ENCODE results near the gene ABLIM2. TPM values are rescaled to one million over a fixed set of nuclear protein-coding genes. Genes with fewer than 3 reads are reported as not detected.

The ABLIM2 gene
- total RNA-seq, 1 experiment from 2014 or later = 6.1 TPM

DNA sequence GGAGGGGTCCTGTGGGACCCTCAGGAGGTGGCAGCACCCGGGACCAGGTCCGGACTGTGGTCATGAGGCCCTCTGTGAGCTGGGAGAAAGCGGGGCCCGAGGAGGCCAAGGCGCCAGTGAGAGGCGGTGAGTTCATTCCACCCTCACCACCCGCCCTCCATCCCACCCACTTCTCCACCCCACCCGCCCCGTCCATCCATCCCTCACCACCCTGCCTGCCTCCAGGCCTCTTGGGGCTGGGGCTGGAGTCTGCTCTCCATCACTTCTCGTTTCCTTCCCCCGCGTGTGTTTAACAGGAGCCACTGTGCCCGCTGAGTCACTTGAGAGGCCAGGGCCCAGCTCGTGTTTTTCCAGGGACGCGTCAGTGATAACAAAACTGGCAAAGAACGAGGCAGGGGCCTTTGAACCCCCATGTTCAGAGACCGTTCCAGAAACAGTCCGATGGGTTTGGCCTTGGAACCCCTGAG is 46.7 kb upstream of the ABLIM2 start:
- Histone ChIP-seq H3K27ac (ENCODE audit: low read depth, low read length) (no peak overlapping the region), H3K4me3 (replicated peaks in 1 of 2; ENCODE audit: low read depth in 1 of 2, low read length in 2 of 2) (no peak overlapping the region), H3K4me1 (ENCODE audit: control insufficient read depth in 1 of 2, insufficient read depth in 2 of 2, low read length in 2 of 2) (peaks cover 4 to 15% of the 10 kb centered on the region in 2 experiments; a peak in 3 of 4 replicates), H3K4me2 (ENCODE audit: low read length) (no peak overlapping the region), H4K20me1 (ENCODE audit: insufficient read depth) (no peaks in the 10 kb centered on the region), H3K9ac (ENCODE audit: low read length) (no peak overlapping the region), H3K79me2 (ENCODE audit: insufficient read depth, low read length) (no peaks in the 10 kb centered on the region), H3K36me3 (ENCODE audit: control insufficient read depth in 1 of 2, insufficient read depth in 2 of 2, low read length in 2 of 2) (no peaks in the 10 kb centered on the region), H3K27me3 (ENCODE audit: insufficient read depth, low read length) (no peaks in the 10 kb centered on the region), H2AFZ (ENCODE audit: low read depth, low read length, poor library complexity, severe bottlenecking) (no peak overlapping the region), H3K9me2 (ENCODE audit: insufficient read depth) (no peaks in the 10 kb centered on the region), H3K9me3 (ENCODE audit: control insufficient read depth in 1 of 2, insufficient read depth in 1 of 2, low read depth in 1 of 2, low read length in 2 of 2) (no peaks in the 10 kb centered on the region)
- TF ChIP-seq TCF7L2 (IDR thresholded peaks at IDR 0.05; ENCODE audit: borderline replicate concordance, extremely low read depth, insufficient read depth, insufficient read length) (no peak), SP1 (IDR thresholded peaks at IDR 0.05; ENCODE audit: low read depth) (no peak), YY1 (IDR thresholded peaks at IDR 0.05; ENCODE audit: extremely low read depth, insufficient replicate concordance, low read depth, low read length) (no peak), SRF (IDR thresholded peaks at IDR 0.05; ENCODE audit: low read depth) (no peak), POLR2A (IDR thresholded peaks at IDR 0.05; ENCODE audit: borderline replicate concordance, extremely low read depth, insufficient read depth, insufficient read length) (no peak), RAD21 (IDR thresholded peaks at IDR 0.05; ENCODE audit: low read depth) (no peak), POLR2AphosphoS5 (IDR thresholded peaks at IDR 0.05; ENCODE audit: low read depth, low read length) (no peak), ZFX (IDR thresholded peaks at IDR 0.05) (no peak), EZH2 (IDR thresholded peaks at IDR 0.05) (no peak)
- TF ChIP-seq, protein P1, sequence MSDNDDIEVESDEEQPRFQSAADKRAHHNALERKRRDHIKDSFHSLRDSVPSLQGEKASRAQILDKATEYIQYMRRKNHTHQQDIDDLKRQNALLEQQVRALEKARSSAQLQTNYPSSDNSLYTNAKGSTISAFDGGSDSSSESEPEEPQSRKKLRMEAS (IDR thresholded peaks at IDR 0.05) = no peak
- ATAC-seq = no peak
- DNase-seq (ENCODE audit: low read depth, low spot score) = no peak
- ChIA-PET POLR2A (no interaction called here), RAD21 (ENCODE audit: low non-redundant PET in 1 of 2, low total read pairs in 2 of 2, uncharacterized antibody in 2 of 2, unreplicated experiment in 2 of 2) (no interaction called here), CTCF (no interaction called here)
- BruUV-seq (replicated peaks) = no TSS peak
- intact Hi-C loops (cut with micrococcal nuclease) = no loop called here

DNA sequence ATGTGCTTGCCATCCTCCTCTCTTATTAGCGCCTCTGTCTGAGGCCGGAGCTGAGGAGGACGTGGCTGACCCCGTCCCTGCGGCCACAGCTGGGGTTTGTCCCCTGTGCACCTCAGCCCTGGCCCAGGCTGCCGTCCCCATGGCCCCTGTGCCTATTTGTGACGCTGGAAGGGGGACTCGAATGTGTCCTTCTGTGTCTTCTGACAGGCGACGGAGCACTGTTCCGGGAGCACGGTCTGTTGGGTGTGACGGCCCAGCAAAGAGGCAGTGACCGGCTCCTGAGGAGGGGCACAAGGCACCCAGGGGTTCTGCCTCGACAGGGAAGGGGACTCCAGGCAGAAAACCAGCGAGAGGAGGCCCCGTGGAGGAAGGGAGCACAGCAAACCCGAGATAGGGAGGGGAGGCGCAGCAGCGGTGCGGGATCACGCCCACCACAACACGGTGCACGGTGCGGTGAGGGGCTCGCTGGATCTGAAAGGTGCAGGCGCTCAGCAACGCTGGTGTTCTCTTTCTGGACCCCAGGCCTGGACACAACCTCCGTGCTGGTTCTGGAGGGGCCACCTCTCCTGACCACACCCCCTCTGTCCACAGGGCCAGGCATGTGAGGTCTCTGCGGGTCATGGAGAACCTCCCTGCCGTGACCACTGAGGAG is 46.1 kb upstream of the ABLIM2 start:
- ChIA-PET CTCF (no interaction called here), POLR2A (no interaction called here), RAD21 (ENCODE audit: low non-redundant PET in 1 of 2, low total read pairs in 2 of 2, uncharacterized antibody in 2 of 2, unreplicated experiment in 2 of 2) (no interaction called here)
- H3K9me2 ChIP-seq (ENCODE audit: insufficient read depth) = no peaks in the 10 kb centered on the region
- BruUV-seq (replicated peaks) = no TSS peak
- DNase-seq (ENCODE audit: low read depth, low spot score) (no peak), ATAC-seq (no peak)
- H3K4me1 ChIP-seq (ENCODE audit: control insufficient read depth in 1 of 2, insufficient read depth in 2 of 2, low read length in 2 of 2) = peaks cover 10 to 21% of the 10 kb centered on the region in 2 experiments
- intact Hi-C loops (cut with micrococcal nuclease) = no loop called here
- H4K20me1 ChIP-seq (ENCODE audit: insufficient read depth) = no peaks in the 10 kb centered on the region
- no peak overlapping the region for H3K9ac ChIP-seq (ENCODE audit: low read length)
- H3K4me2 ChIP-seq (ENCODE audit: low read length) = no peak overlapping the region
- H3K4me3 ChIP-seq (replicated peaks in 1 of 2; ENCODE audit: low read depth in 1 of 2, low read length in 2 of 2) = no peak overlapping the region
- no peaks in the 10 kb centered on the region for H3K27me3 ChIP-seq (ENCODE audit: insufficient read depth, low read length)
- no peaks in the 10 kb centered on the region for H3K9me3 ChIP-seq (ENCODE audit: control insufficient read depth in 1 of 2, insufficient read depth in 1 of 2, low read depth in 1 of 2, low read length in 2 of 2)
- H3K27ac ChIP-seq (ENCODE audit: low read depth, low read length) = no peak overlapping the region
- no peak overlapping the region for H2AFZ ChIP-seq (ENCODE audit: low read depth, low read length, poor library complexity, severe bottlenecking)
- no peaks in the 10 kb centered on the region for H3K36me3 ChIP-seq (ENCODE audit: control insufficient read depth in 1 of 2, insufficient read depth in 2 of 2, low read length in 2 of 2)
- H3K79me2 ChIP-seq (ENCODE audit: insufficient read depth, low read length) = no peaks in the 10 kb centered on the region
- no peak for TF ChIP-seq EZH2phosphoT487 (IDR thresholded peaks at IDR 0.05; ENCODE audit: borderline replicate concordance)
- TF ChIP-seq, protein P2, sequence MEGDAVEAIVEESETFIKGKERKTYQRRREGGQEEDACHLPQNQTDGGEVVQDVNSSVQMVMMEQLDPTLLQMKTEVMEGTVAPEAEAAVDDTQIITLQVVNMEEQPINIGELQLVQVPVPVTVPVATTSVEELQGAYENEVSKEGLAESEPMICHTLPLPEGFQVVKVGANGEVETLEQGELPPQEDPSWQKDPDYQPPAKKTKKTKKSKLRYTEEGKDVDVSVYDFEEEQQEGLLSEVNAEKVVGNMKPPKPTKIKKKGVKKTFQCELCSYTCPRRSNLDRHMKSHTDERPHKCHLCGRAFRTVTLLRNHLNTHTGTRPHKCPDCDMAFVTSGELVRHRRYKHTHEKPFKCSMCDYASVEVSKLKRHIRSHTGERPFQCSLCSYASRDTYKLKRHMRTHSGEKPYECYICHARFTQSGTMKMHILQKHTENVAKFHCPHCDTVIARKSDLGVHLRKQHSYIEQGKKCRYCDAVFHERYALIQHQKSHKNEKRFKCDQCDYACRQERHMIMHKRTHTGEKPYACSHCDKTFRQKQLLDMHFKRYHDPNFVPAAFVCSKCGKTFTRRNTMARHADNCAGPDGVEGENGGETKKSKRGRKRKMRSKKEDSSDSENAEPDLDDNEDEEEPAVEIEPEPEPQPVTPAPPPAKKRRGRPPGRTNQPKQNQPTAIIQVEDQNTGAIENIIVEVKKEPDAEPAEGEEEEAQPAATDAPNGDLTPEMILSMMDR (IDR thresholded peaks at IDR 0.05 in 2 of 3, conservative IDR thresholded peaks at IDR 0.05 in 1 of 3; ENCODE audit: borderline replicate concordance in 1 of 3, insufficient read depth in 1 of 3, low read depth in 2 of 3, low read length in 2 of 3) = no peak
- TF ChIP-seq, protein P3, sequence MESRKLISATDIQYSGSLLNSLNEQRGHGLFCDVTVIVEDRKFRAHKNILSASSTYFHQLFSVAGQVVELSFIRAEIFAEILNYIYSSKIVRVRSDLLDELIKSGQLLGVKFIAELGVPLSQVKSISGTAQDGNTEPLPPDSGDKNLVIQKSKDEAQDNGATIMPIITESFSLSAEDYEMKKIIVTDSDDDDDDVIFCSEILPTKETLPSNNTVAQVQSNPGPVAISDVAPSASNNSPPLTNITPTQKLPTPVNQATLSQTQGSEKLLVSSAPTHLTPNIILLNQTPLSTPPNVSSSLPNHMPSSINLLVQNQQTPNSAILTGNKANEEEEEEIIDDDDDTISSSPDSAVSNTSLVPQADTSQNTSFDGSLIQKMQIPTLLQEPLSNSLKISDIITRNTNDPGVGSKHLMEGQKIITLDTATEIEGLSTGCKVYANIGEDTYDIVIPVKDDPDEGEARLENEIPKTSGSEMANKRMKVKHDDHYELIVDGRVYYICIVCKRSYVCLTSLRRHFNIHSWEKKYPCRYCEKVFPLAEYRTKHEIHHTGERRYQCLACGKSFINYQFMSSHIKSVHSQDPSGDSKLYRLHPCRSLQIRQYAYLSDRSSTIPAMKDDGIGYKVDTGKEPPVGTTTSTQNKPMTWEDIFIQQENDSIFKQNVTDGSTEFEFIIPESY (IDR thresholded peaks at IDR 0.05; ENCODE audit: extremely low read depth, insufficient replicate concordance, low read length) = no peak
- no peak for TF ChIP-seq POLR2A (IDR thresholded peaks at IDR 0.05; ENCODE audit: borderline replicate concordance, extremely low read depth, insufficient read depth, insufficient read length)
- no peak for TF ChIP-seq CEBPB (IDR thresholded peaks at IDR 0.05; ENCODE audit: low read depth)
- TF ChIP-seq ZNF274 (IDR thresholded peaks at IDR 0.05; ENCODE audit: low read depth, low read length) = no peak
- TF ChIP-seq ZFX (IDR thresholded peaks at IDR 0.05) = no peak
- no peak for TF ChIP-seq JUND (IDR thresholded peaks at IDR 0.05)
- no peak for TF ChIP-seq POLR2AphosphoS5 (IDR thresholded peaks at IDR 0.05; ENCODE audit: low read depth, low read length)
- no peak for TF ChIP-seq RAD21 (IDR thresholded peaks at IDR 0.05; ENCODE audit: low read depth)
- no peak for TF ChIP-seq SP1 (IDR thresholded peaks at IDR 0.05; ENCODE audit: low read depth)
- no peak for TF ChIP-seq YY1 (IDR thresholded peaks at IDR 0.05; ENCODE audit: extremely low read depth, insufficient replicate concordance, low read depth, low read length)
